Mesendoderm (in vitro differentiated cells): ENCODE data around the gene DNAJA2.

Experiments
- DNase-seq: peaks from one replicate; pipeline ENCODE4 v3.0.0; 2013
- H2AK5ac ChIP-seq: 2 replicates; pipeline ENCODE4 v1.6.1; 2013; ENCODE audit warnings: low read length, inconsistent platforms
- H2BK120ac ChIP-seq: 2 replicates; pipeline ENCODE4 v1.6.1; 2013; ENCODE audit warnings: low read depth, mild to moderate bottlenecking, low read length, moderate library complexity, mixed read lengths
- H2BK15ac ChIP-seq: replicated peaks from 2 replicates; pipeline ENCODE4 v1.6.1; 2013; ENCODE audit warnings: low read depth, mild to moderate bottlenecking, moderate library complexity
- H2BK5ac ChIP-seq: 2 replicates; pipeline ENCODE4 v1.6.1; 2013; ENCODE audit warnings: low read length, inconsistent platforms
- H3K18ac ChIP-seq: 2 replicates; pipeline ENCODE4 v1.6.1; 2013; ENCODE audit warnings: mild to moderate bottlenecking, low read length, mixed read lengths
- H3K23ac ChIP-seq: one replicate; pipeline ENCODE4 v1.6.1; 2013; ENCODE audit warnings: low read length
- H3K27ac ChIP-seq: 2 replicates; pipeline ENCODE4 v1.5.1; 2013; ENCODE audit warnings: low read depth, mild to moderate bottlenecking, inconsistent platforms, low read length, moderate library complexity
- H3K27me3 ChIP-seq: 2 replicates; pipeline ENCODE4 v1.6.1; 2013; ENCODE audit warnings: low read length, control low read depth, mild to moderate bottlenecking, inconsistent platforms; ENCODE audit not compliant: insufficient read depth, poor library complexity
- H3K36me3 ChIP-seq: 2 replicates; pipeline ENCODE4 v1.6.1; 2013; ENCODE audit warnings: low read length, inconsistent platforms; ENCODE audit not compliant: control insufficient read depth, insufficient read depth
- H3K4ac ChIP-seq: one replicate; pipeline ENCODE4 v1.6.1; 2013; ENCODE audit warnings: low read depth, mild to moderate bottlenecking, low read length, moderate library complexity
- H3K4me1 ChIP-seq: 2 replicates; pipeline ENCODE4 v1.6.1; 2013; ENCODE audit warnings: low read depth, low read length, inconsistent platforms; ENCODE audit not compliant: control insufficient read depth
- H3K4me2 ChIP-seq: 2 replicates; pipeline ENCODE4 v1.6.1; 2013; ENCODE audit warnings: low read length
- H3K4me3 ChIP-seq: 2 replicates; pipeline ENCODE4 v1.5.1; 2013; ENCODE audit warnings: mild to moderate bottlenecking, low read length
- H3K56ac ChIP-seq: one replicate; pipeline ENCODE4 v1.6.1; 2013; ENCODE audit warnings: low read length
- H3K79me1 ChIP-seq: 2 replicates; pipeline ENCODE4 v1.6.1; 2013; ENCODE audit warnings: low read length, inconsistent platforms
- H3K79me2 ChIP-seq: 2 replicates; pipeline ENCODE4 v1.6.1; 2013; ENCODE audit warnings: mild to moderate bottlenecking, low read length; ENCODE audit not compliant: control insufficient read depth, insufficient read depth
- H3K9ac ChIP-seq: 2 replicates; pipeline ENCODE4 v1.6.1; 2013; ENCODE audit warnings: low read length, inconsistent platforms
- H4K5ac ChIP-seq: one replicate; pipeline ENCODE4 v1.6.1; 2013; ENCODE audit warnings: low read length
- H4K8ac ChIP-seq: one replicate; pipeline ENCODE4 v1.6.1; 2013; ENCODE audit warnings: low read depth, mild to moderate bottlenecking, control low read depth, low read length, moderate library complexity
- WGBS: extraction: QIAGEN DNeasy Blood & Tissue Kit; methylation state at CpG from one replicate; pipeline ENCODE4 v1.1.7; 2013; ENCODE audit warnings: low lambda C conversion rate, missing lambda C conversion rate; ENCODE audit not compliant: insufficient coverage; ENCODE audit errors: extremely low coverage; 5-methylcytosine and 5-hydroxymethylcytosine counted together

The DNAJA2 gene

DNA sequence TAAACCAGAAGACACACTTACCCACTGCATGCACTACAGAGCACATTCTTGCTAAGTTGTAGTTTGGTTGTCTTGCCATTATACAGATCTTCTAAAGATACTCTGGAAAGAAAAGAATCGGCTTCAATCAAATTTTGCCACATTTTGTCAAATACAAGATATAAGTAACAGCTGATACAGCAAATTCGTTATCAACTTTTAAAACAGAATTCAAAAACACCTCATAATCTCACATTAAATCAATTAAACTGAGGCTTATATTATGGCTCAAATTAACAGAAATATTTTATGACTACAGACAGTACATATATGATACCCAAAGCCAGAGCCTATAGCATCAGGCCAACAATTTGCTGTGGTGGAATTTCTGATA, 5.4 kb downstream of the DNAJA2 start:
- no peak overlapping the region for H4K8ac ChIP-seq
- H3K27ac ChIP-seq, result no peak overlapping the region
- H3K4ac ChIP-seq, result no peak overlapping the region
- no peaks in the 10 kb centered on the region for H3K27me3 ChIP-seq
- no peak overlapping the region for H3K56ac ChIP-seq
- H3K4me3 ChIP-seq, result no peak overlapping the region
- H2BK5ac ChIP-seq, result no peak overlapping the region
- H2BK120ac ChIP-seq, result no peak overlapping the region
- H3K23ac ChIP-seq, result no peak overlapping the region
- H3K9ac ChIP-seq, result no peak overlapping the region
- H2BK15ac ChIP-seq, result no peak overlapping the region
- 100% methylated on average over 1 of the region's 2 CpGs for WGBS
- no peak overlapping the region for H3K18ac ChIP-seq
- peaks cover 14% of the 10 kb centered on the region for H3K36me3 ChIP-seq
- H2AK5ac ChIP-seq, result no peak overlapping the region
- peaks cover 34% of the 10 kb centered on the region for H3K79me2 ChIP-seq
- H3K79me1 ChIP-seq, result peaks cover 12% of the 10 kb centered on the region
- no peak overlapping the region for H3K4me2 ChIP-seq
- H3K4me1 ChIP-seq, result peaks cover 5% of the 10 kb centered on the region
- no peak overlapping the region for H4K5ac ChIP-seq
- DNase-seq, result no peak

DNA sequence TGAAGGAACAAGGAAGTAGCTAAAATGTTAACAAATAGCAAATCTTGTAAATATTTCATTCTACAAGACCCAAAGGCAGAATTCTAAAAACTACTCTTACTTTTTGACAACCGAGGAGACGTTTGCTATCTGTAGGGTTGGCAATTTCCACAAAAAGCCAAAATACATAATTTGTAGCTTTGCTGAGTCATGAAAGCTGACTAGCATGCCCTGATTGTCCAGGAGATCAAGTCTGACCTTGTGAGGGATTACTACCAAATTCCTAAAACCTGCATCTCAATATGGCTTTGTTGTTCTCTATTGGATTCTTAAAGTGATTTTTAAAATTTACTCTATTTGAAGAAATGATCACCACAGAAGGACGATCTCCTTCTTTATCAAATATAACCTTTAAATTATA, 10.8 kb downstream of the DNAJA2 start:
- Histone ChIP-seq H3K79me1 (peaks cover 13% of the 10 kb centered on the region), H3K56ac (no peak overlapping the region), H3K4ac (no peak overlapping the region), H4K5ac (no peak overlapping the region), H3K18ac (no peak overlapping the region), H3K9ac (no peak overlapping the region), H4K8ac (peak overlapping the region; percentile 44), H3K79me2 (peaks cover 7% of the 10 kb centered on the region), H3K27ac (no peak overlapping the region), H3K27me3 (no peaks in the 10 kb centered on the region), H2BK120ac (no peak overlapping the region), H3K23ac (no peak overlapping the region), H3K36me3 (peaks cover 13% of the 10 kb centered on the region), H2BK15ac (no peak overlapping the region), H3K4me2 (no peak overlapping the region), H3K4me3 (no peak overlapping the region), H2BK5ac (no peak overlapping the region), H2AK5ac (no peak overlapping the region), H3K4me1 (no peaks in the 10 kb centered on the region)
- no CpG with 5 or more reads among the region's 3 CpGs for WGBS
- DNase-seq, result no peak

DNA sequence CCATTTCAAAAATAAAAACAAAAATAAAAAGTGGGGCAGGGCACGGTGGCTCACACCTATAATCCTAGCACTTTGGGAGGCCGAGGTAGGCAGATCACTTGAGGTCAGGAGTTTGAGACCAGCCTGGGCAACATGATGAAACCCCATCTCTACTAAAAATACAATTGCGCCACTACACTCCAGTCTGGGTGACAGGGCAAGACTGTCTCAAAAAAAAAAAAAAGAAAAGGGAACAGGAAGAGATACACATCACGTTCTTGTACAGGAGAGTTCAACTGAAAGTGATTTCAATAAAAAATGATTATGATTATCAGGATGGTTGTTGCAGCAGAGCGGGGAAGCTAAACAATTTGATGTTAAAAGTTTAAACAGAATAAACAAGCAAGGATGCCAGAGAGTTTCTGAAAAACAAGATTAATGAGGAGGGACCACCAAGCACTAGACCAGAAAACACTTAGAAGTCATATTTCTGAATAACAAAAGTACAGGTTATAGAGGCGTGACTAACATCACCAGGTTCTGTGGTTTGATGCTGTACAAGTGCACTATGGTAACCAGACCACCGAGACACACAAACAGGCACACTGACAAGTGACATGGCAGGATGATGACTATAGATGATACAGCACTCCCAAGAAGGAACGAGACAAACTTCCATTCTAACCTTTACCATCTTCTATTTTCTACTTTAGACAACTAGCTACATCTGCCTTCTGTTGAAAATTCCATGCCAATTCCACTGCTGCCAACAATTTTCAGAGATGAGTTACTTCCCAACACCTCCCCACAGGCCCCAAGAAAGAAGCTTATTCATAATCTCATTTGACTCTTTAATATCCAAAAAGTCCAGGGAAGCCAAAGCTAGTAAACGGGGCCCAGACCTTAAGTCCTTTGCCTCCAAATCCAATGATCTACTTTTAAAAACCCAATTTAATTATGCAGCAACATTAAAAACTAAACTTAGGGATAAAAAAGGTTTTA, 11.8 kb downstream of the DNAJA2 start:
- Histone ChIP-seq H2AK5ac (no peak overlapping the region), H3K4ac (no peak overlapping the region), H3K23ac (no peak overlapping the region), H2BK5ac (no peak overlapping the region), H3K4me1 (no peaks in the 10 kb centered on the region), H3K79me2 (peaks cover 7% of the 10 kb centered on the region), H2BK15ac (no peak overlapping the region), H3K4me2 (no peak overlapping the region), H3K18ac (no peak overlapping the region), H3K56ac (no peak overlapping the region), H2BK120ac (no peak overlapping the region), H3K9ac (no peak overlapping the region), H3K36me3 (peaks cover 11% of the 10 kb centered on the region), H4K8ac (no peak overlapping the region), H3K27me3 (no peaks in the 10 kb centered on the region), H4K5ac (no peak overlapping the region), H3K4me3 (no peak overlapping the region), H3K27ac (no peak overlapping the region), H3K79me1 (peaks cover 11% of the 10 kb centered on the region)
- DNase-seq, result no peak
- WGBS, result no CpG with 5 or more reads among the region's 9 CpGs

DNA sequence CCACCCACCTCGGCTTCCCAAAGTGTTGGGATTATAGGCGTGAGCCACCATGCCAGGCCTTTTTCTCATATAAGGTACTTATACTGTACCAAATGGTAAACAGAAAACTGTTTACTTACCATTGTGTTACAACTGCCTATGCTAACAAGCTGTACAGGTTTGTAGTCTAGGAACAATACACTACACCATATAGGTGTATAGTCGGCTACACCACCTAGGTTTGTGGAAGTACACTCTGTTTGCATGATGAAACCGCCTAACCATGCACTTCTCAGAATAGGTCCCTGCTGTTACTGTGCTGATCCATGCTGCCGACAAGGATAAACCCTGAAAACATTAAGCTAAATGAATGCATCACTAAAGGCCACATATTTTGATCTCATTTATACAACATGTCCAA, 18.9 kb downstream of the DNAJA2 start:
- Histone ChIP-seq H3K4me1 (no peaks in the 10 kb centered on the region), H3K56ac (no peak overlapping the region), H3K4me2 (no peak overlapping the region), H2AK5ac (no peak overlapping the region), H3K79me2 (no peaks in the 10 kb centered on the region), H3K4ac (no peak overlapping the region), H3K9ac (no peak overlapping the region), H3K4me3 (no peak overlapping the region), H3K79me1 (peaks cover 4% of the 10 kb centered on the region), H3K18ac (no peak overlapping the region), H2BK5ac (no peak overlapping the region), H2BK120ac (no peak overlapping the region), H4K5ac (no peak overlapping the region), H3K27me3 (no peaks in the 10 kb centered on the region), H3K27ac (no peak overlapping the region), H3K23ac (no peak overlapping the region), H4K8ac (no peak overlapping the region), H3K36me3 (peaks cover 6% of the 10 kb centered on the region), H2BK15ac (no peak overlapping the region)
- no peak for DNase-seq
- no CpG with 5 or more reads among the region's 5 CpGs for WGBS

DNA sequence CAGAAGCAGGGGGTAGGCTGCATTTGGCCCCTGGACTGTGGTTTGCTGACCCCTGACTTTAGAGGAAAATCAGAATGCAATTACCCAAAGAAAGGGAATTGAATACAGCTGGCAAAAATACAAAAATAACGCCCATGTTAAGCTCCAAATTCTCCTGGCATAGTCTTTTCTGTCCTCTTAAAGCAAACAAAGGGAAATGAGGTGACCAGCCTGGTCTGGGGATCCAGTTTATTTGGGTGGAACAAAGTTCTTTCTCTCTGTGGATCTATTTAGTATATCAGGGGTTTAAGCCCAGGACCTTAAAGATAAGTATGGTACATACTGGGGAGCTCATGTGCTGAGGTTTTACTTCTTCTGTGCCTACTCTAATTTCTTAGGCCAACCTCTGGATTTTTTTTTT, 23.5 kb downstream of the DNAJA2 start:
- WGBS, result no CpG with 5 or more reads among the region's 1 CpG
- no peaks in the 10 kb centered on the region for H3K4me1 ChIP-seq
- H3K4ac ChIP-seq, result no peak overlapping the region
- no peak overlapping the region for H3K4me3 ChIP-seq
- no peak overlapping the region for H3K56ac ChIP-seq
- DNase-seq, result no peak
- no peak overlapping the region for H3K18ac ChIP-seq
- H3K23ac ChIP-seq, result no peak overlapping the region
- H3K4me2 ChIP-seq, result no peak overlapping the region
- no peak overlapping the region for H2BK15ac ChIP-seq
- H4K8ac ChIP-seq, result no peak overlapping the region
- H3K9ac ChIP-seq, result no peak overlapping the region
- H3K79me2 ChIP-seq, result no peaks in the 10 kb centered on the region
- H2AK5ac ChIP-seq, result no peak overlapping the region
- no peak overlapping the region for H2BK5ac ChIP-seq
- no peak overlapping the region for H4K5ac ChIP-seq
- no peaks in the 10 kb centered on the region for H3K79me1 ChIP-seq
- no peak overlapping the region for H3K27ac ChIP-seq
- H3K36me3 ChIP-seq, result no peaks in the 10 kb centered on the region
- H2BK120ac ChIP-seq, result no peak overlapping the region
- no peaks in the 10 kb centered on the region for H3K27me3 ChIP-seq
